ENCODE data around the gene KRTAP12-2. TPM values are rescaled to one million over a fixed set of nuclear protein-coding genes. Genes with fewer than 3 reads are reported as not detected.
A peak's percentile ranks its signal among the peaks of the same experiment; 100 is the strongest.

Gene KRTAP12-2
- total and polyA plus RNA-seq, 2 donors from 2014 or later, result not detected

DNA sequence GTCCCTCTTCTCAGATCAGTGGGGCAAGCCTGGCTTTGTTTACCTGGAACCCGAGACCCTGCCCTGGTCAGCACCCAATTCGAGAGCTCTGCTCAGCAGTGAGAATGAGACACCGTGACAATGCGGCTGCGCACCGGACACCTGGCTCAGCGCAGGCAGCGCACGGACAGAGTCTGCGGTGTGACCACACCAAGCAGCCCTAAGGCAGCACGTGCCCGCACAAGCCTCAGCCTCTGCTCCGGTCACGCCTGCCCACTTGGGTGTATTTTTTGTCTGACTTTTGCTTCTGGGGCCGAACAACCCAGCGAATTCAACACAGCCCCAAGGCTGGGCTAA, 50.2 kb downstream of the KRTAP12-2 start:
- no peak for FAIRE-seq
- intact Hi-C loops (cut with DNase I), result no loop called here
- Histone ChIP-seq H3K4me3 (ENCODE audit: low read length in 3 of 3) (no peak overlapping the region), H3K27ac (ENCODE audit: low read depth in 2 of 2, low read length in 2 of 2) (no peak overlapping the region), H3K27me3 (ENCODE audit: control insufficient read depth, insufficient read depth, low read length) (no peaks in the 10 kb centered on the region), H3K9me3 (ENCODE audit: control insufficient read depth in 2 of 3, insufficient read depth in 1 of 3, low read length in 3 of 3) (peaks cover 0 to 1% (median 0%) of the 10 kb centered on the region in 3 donors), H3K4me1 (ENCODE audit: control insufficient read depth in 2 of 3, insufficient read depth in 2 of 3, low read depth in 1 of 3, low read length in 3 of 3) (no peaks in the 10 kb centered on the region), H3K36me3 (ENCODE audit: control insufficient read depth in 2 of 3, insufficient read depth in 3 of 3, low read length in 3 of 3) (no peaks in the 10 kb centered on the region), H3K9ac (ENCODE audit: low read length in 3 of 3) (no peak overlapping the region)
- TF ChIP-seq, protein P1, sequence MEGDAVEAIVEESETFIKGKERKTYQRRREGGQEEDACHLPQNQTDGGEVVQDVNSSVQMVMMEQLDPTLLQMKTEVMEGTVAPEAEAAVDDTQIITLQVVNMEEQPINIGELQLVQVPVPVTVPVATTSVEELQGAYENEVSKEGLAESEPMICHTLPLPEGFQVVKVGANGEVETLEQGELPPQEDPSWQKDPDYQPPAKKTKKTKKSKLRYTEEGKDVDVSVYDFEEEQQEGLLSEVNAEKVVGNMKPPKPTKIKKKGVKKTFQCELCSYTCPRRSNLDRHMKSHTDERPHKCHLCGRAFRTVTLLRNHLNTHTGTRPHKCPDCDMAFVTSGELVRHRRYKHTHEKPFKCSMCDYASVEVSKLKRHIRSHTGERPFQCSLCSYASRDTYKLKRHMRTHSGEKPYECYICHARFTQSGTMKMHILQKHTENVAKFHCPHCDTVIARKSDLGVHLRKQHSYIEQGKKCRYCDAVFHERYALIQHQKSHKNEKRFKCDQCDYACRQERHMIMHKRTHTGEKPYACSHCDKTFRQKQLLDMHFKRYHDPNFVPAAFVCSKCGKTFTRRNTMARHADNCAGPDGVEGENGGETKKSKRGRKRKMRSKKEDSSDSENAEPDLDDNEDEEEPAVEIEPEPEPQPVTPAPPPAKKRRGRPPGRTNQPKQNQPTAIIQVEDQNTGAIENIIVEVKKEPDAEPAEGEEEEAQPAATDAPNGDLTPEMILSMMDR (IDR thresholded peaks at IDR 0.05; ENCODE audit: borderline replicate concordance, extremely low read depth, insufficient read depth), result no peak
- peak in 1 of 5 donors; percentile 13 for DNase-seq

Other genes starting within 250 kb of the KRTAP12-2 start
- gene LRRC3, start 211.4 kb downstream of the KRTAP12-2 start, total RNA-seq, result 1.4 TPM
- 0.60 TPM for gene LRRC3, start 211.4 kb downstream of the KRTAP12-2 start, polyA plus RNA-seq (ENCODE audit: insufficient read depth, low read depth, low replicate concordance)
- gene KRTAP10-1, start 126.7 kb downstream of the KRTAP12-2 start, total RNA-seq, result not detected
- not detected for gene KRTAP10-1, start 126.7 kb downstream of the KRTAP12-2 start, polyA plus RNA-seq (ENCODE audit: insufficient read depth, low read depth, low replicate concordance)
- not detected for gene KRTAP10-2, start 115.4 kb downstream of the KRTAP12-2 start, total RNA-seq
- gene KRTAP10-2, start 115.4 kb downstream of the KRTAP12-2 start, polyA plus RNA-seq (ENCODE audit: insufficient read depth, low read depth, low replicate concordance), result not detected
- not detected for gene KRTAP10-3, start 108.1 kb downstream of the KRTAP12-2 start, total RNA-seq
- gene KRTAP10-3, start 108.1 kb downstream of the KRTAP12-2 start, polyA plus RNA-seq (ENCODE audit: insufficient read depth, low read depth, low replicate concordance), result not detected
- gene KRTAP10-4, start 93.2 kb downstream of the KRTAP12-2 start, total RNA-seq, result not detected
- not detected for gene KRTAP10-4, start 93.2 kb downstream of the KRTAP12-2 start, polyA plus RNA-seq (ENCODE audit: insufficient read depth, low read depth, low replicate concordance)
- gene KRTAP10-5, start 86.3 kb downstream of the KRTAP12-2 start, total RNA-seq, result not detected
- gene KRTAP10-5, start 86.3 kb downstream of the KRTAP12-2 start, polyA plus RNA-seq (ENCODE audit: insufficient read depth, low read depth, low replicate concordance), result not detected
- not detected for gene KRTAP10-6, start 74.4 kb downstream of the KRTAP12-2 start, total RNA-seq
- not detected for gene KRTAP10-6, start 74.4 kb downstream of the KRTAP12-2 start, polyA plus RNA-seq (ENCODE audit: insufficient read depth, low read depth, low replicate concordance)
- not detected for gene KRTAP10-7, start 66.3 kb downstream of the KRTAP12-2 start, total RNA-seq
- not detected for gene KRTAP10-7, start 66.3 kb downstream of the KRTAP12-2 start, polyA plus RNA-seq (ENCODE audit: insufficient read depth, low read depth, low replicate concordance)
- gene KRTAP10-8, start 54.8 kb downstream of the KRTAP12-2 start, total RNA-seq, result not detected
- gene KRTAP10-8, start 54.8 kb downstream of the KRTAP12-2 start, polyA plus RNA-seq (ENCODE audit: insufficient read depth, low read depth, low replicate concordance), result not detected
- gene KRTAP10-9, start 39.8 kb downstream of the KRTAP12-2 start, total RNA-seq, result not detected
- gene KRTAP10-9, start 39.8 kb downstream of the KRTAP12-2 start, polyA plus RNA-seq (ENCODE audit: insufficient read depth, low read depth, low replicate concordance), result not detected
- gene KRTAP10-10, start 29.6 kb downstream of the KRTAP12-2 start, total RNA-seq, result not detected
- not detected for gene KRTAP10-10, start 29.6 kb downstream of the KRTAP12-2 start, polyA plus RNA-seq (ENCODE audit: insufficient read depth, low read depth, low replicate concordance)
- gene KRTAP10-11, start 20.5 kb downstream of the KRTAP12-2 start, total RNA-seq, result not detected
- not detected for gene KRTAP10-11, start 20.5 kb downstream of the KRTAP12-2 start, polyA plus RNA-seq (ENCODE audit: insufficient read depth, low read depth, low replicate concordance)
- not detected for gene KRTAP12-4, start 12.3 kb downstream of the KRTAP12-2 start, total RNA-seq
- not detected for gene KRTAP12-4, start 12.3 kb downstream of the KRTAP12-2 start, polyA plus RNA-seq (ENCODE audit: insufficient read depth, low read depth, low replicate concordance)
- gene KRTAP12-3, start 9.0 kb downstream of the KRTAP12-2 start, total RNA-seq, result not detected
- not detected for gene KRTAP12-3, start 9.0 kb downstream of the KRTAP12-2 start, polyA plus RNA-seq (ENCODE audit: insufficient read depth, low read depth, low replicate concordance)
- gene KRTAP12-1, start 15.2 kb upstream of the KRTAP12-2 start, total RNA-seq, result not detected
- gene KRTAP12-1, start 15.2 kb upstream of the KRTAP12-2 start, polyA plus RNA-seq (ENCODE audit: insufficient read depth, low read depth, low replicate concordance), result not detected
- gene KRTAP10-12, start 30.2 kb upstream of the KRTAP12-2 start, total RNA-seq, result not detected
- not detected for gene KRTAP10-12, start 30.2 kb upstream of the KRTAP12-2 start, polyA plus RNA-seq (ENCODE audit: insufficient read depth, low read depth, low replicate concordance)
- gene TSPEAR, start 44.6 kb upstream of the KRTAP12-2 start, total RNA-seq, result 0.22 TPM
- gene TSPEAR, start 44.6 kb upstream of the KRTAP12-2 start, polyA plus RNA-seq (ENCODE audit: insufficient read depth, low read depth, low replicate concordance), result 0.09 TPM
- gene UBE2G2, start 134.9 kb upstream of the KRTAP12-2 start, total RNA-seq, result 86.0 TPM
- 39.4 TPM for gene UBE2G2, start 134.9 kb upstream of the KRTAP12-2 start, polyA plus RNA-seq (ENCODE audit: insufficient read depth, low read depth, low replicate concordance)
- gene SUMO3, start 151.1 kb upstream of the KRTAP12-2 start, total RNA-seq, result 88.6 TPM
- gene SUMO3, start 151.1 kb upstream of the KRTAP12-2 start, polyA plus RNA-seq (ENCODE audit: insufficient read depth, low read depth, low replicate concordance), result 89.9 TPM
- 378 TPM for gene PTTG1IP, start 206.8 kb upstream of the KRTAP12-2 start, total RNA-seq
- gene PTTG1IP, start 206.8 kb upstream of the KRTAP12-2 start, polyA plus RNA-seq (ENCODE audit: insufficient read depth, low read depth, low replicate concordance), result 187 TPM